ENCODE data around the gene GSG1L.

DNA sequence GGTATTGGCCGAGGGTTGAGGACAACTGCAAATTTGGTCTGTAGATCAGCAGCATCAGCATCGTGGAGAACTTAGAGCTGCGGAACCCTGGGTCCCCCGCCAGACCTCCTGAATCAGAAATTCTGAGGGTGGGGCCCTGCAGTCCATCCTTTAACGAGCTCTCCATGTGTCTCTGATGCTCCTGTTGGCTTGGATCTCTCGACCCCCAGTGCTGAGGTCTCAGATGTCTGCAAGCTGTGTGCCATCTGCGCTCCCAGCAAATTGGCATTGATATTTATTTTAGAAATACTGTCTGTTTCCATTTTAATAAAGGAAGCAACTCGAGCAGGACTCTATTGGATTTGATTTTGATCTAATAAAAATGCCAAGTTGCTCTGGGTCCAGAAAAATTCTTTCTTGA, 263.6 kb downstream of the GSG1L start:
- TF ChIP-seq POLR2A (IDR thresholded peaks at IDR 0.05; ENCODE audit: low read length) (no peak), GATA1 (IDR thresholded peaks at IDR 0.05; ENCODE audit: low read depth, low read length) (no peak)

All from erythroblast (primary cell).